Fibroblast of villous mesenchyme (primary cell): ENCODE results near the gene SURF1. TPM values are rescaled to one million over a fixed set of nuclear protein-coding genes. Genes with fewer than 3 reads are reported as not detected.

Experiments used
- DNase-seq: peaks from one replicate; pipeline ENCODE4 v3.0.0-alpha.2; 2010; ENCODE audit warnings: low read depth
- H3K4me3 ChIP-seq: 2 replicates; pipeline ENCODE4 v1.5.1; 2011; ENCODE audit warnings: low read depth, mild to moderate bottlenecking, low read length
- total RNA-seq: library from RNA; depleted of rRNA; stranded (reverse); fragments of >200 nt; gene quantifications from 2 replicates; pipeline ENCODE4 v1.2.3, GENCODE V29; 2012
- TF ChIP-seq, protein P1 (sequence below): IDR thresholded peaks from 2 replicates; pipeline ENCODE4 v1.5.1; 2012; ENCODE audit warnings: low read depth, mild to moderate bottlenecking, low read length; ENCODE audit not compliant: insufficient read depth

Gene SURF1
- total RNA-seq, 1 donor, result 13.4 TPM

- no peak for DNase-seq
- TF ChIP-seq, protein P1, sequence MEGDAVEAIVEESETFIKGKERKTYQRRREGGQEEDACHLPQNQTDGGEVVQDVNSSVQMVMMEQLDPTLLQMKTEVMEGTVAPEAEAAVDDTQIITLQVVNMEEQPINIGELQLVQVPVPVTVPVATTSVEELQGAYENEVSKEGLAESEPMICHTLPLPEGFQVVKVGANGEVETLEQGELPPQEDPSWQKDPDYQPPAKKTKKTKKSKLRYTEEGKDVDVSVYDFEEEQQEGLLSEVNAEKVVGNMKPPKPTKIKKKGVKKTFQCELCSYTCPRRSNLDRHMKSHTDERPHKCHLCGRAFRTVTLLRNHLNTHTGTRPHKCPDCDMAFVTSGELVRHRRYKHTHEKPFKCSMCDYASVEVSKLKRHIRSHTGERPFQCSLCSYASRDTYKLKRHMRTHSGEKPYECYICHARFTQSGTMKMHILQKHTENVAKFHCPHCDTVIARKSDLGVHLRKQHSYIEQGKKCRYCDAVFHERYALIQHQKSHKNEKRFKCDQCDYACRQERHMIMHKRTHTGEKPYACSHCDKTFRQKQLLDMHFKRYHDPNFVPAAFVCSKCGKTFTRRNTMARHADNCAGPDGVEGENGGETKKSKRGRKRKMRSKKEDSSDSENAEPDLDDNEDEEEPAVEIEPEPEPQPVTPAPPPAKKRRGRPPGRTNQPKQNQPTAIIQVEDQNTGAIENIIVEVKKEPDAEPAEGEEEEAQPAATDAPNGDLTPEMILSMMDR, result no peak
- peak overlapping the region; percentile 4 for H3K4me3 ChIP-seq
Observed at GRCh38 chr9:133349965-133350616, 6.2 kb downstream of the SURF1 start.

GRCh38 chr9:133348718-133349573 lies 7.3 kb downstream of the SURF1 start:
- TF ChIP-seq, protein P1, result no peak
- peak overlapping the region; percentile 98 for H3K4me3 ChIP-seq
- no peak for DNase-seq

DNA sequence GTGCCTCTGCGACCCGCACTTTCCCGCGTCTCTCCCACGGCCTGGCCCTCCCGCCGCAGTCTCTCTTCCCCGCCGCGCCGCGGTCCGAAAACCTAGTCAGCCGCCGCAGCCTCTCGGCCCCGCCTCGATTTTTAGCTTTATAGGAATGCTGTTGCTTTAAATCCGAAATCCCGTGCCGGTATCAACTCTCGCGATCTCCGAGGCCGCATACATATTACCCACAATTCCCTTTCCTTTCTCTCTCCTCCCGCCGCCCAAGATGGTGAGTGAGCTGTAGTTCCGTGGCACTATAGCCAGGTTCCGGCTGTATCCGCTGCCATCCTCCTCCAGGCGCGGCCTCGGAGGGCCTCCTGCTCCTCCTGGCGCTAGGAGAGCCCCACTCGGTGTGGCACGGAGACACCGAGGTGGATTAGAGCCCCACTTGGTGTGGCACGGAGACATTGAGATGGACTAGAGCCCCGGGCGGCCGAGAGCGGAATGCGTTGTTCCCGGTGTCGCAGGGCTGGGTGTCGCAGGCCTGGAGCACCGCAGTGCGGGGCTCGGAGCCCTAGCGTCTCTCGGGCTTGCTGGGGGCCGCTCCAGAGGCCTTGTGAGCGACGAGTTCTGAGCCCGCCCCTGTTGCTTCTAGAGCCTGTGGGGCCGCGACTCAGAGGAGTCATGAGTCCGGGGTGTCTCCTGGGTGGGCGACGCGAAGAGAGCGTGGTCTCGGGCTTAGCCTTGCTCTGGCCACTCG lies 8.1 kb downstream of the SURF1 start, which contains the start of the genes MED22 and RPL7A:
Gene MED22 (minus strand): TSS at position 147 of the 733 bp plus-strand sequence. CDS start 1,469 bp downstream, outside the sequence.
Gene RPL7A (plus strand): TSS at position 234 of the 733 bp plus-strand sequence. CDS start 26 bp downstream, at position 260.
- peak; percentile 97 for DNase-seq

DNA sequence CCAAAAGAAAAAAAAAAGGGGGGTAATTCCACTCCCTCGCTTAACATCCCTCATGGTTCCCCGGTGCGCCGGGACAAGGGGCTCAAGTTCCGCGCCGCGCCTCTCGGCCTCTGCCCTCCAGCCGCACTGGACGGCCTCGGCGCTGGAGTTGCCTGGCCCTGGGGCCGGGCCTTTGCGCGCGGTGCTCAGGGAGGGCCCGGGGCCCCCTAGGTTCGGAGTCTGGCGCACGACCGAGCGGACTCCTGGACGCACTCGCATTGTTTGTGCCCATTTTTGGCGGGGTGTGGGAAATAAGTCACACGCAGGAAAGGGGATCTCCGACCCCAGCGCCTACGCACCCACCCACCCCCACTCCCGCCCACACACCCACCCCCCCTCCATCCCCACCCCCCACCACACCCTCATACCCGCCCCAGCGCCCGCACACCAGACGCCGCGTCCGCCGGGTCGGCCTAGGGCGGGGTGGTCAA lies 8.7 kb downstream of the SURF1 start:
- TF ChIP-seq, protein P1, result peak; percentile 3
- peak overlapping the region; percentile 98 for H3K4me3 ChIP-seq
- DNase-seq, result no peak

More for the DNA sequence above, 8.1 kb downstream of the SURF1 start, which contains the start of the genes MED22 and RPL7A:
- TF ChIP-seq, protein P1, result no peak
- H3K4me3 ChIP-seq, result peak within 1 kb of the TSS; percentile 98

DNA sequence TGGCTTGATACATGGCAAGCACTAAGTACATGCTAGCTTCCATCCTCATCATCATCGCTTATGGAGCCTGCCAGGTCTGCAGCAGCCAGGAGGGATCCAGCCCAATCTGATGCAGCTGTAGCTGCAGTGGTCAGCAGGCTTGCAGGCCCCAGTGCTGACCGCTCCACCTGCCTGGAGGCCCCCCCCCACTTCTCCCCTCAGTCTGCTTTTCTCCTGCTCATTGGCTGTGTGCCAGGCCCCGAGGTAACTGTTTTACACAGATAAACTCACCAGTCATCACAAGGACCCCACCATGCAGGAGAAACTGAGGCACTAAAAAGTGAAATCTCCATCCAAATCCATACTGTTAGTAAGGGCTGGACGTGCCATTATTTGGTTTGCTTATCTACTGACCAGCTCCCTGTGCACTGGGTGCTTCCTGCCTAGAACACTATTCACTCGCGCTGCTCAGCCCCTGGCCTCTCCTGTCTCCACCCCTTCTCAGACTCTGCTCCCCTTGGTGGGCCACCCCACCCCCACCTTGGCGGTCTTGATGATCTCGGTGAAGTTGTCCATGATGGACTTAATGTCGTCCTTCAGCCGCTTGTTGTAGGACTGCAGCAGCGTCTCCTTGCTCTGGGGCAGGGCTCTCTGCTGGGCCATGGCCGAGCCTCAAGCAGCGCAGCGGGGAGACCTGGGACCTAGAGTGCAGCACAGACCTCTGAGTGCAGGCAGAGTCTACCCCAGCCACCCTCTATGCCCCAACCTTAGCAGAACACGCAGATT lies 10.1 kb downstream of the SURF1 start:
- TF ChIP-seq, protein P1, result no peak
- H3K4me3 ChIP-seq, result peak overlapping the region; percentile 98
- no peak for DNase-seq

DNA sequence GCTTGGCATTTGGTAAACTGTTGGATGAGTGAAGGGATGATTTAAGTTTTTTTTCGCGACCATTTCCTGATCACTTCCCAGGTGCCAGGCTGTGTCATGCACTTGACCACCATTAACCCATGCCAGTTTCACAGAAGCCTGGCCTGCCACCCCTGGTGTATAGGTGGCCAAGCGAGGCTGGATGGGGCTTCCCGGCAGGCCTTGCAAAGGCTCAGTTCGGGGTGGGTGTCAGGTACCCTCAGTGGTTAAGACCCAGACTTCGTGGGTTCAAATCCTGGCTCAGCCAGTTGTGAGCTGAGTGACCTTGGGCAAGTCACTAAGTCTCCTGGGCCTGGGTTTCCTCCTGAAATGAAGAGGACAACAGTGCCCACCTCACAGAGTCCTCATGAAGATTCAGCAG lies 10.7 kb downstream of the SURF1 start:
- TF ChIP-seq, protein P1, result no peak
- no peak for DNase-seq
- no peak overlapping the region for H3K4me3 ChIP-seq
